H9 (cell line): ENCODE measurements around the gene CTPS1. TPM values are rescaled to one million over a fixed set of nuclear protein-coding genes. Genes with fewer than 3 reads are reported as not detected.

Experiments
- DNase-seq: peaks from one replicate; pipeline ENCODE4 v3.0.0-alpha.2; 2017
- H2AFZ ChIP-seq: one replicate; pipeline ENCODE4 v1.6.1; 2013; ENCODE audit warnings: mild to moderate bottlenecking, low read length, control low read depth, moderate library complexity
- H2AK5ac ChIP-seq: 2 replicates; pipeline ENCODE4 v1.6.1; 2013; ENCODE audit warnings: low read length, control low read depth, mixed read lengths; ENCODE audit not compliant: insufficient read length
- H2BK120ac ChIP-seq: one replicate; pipeline ENCODE4 v1.6.1; 2013; ENCODE audit warnings: low read depth, mild to moderate bottlenecking, low read length, control low read depth, inconsistent platforms; ENCODE audit not compliant: poor library complexity, severe bottlenecking
- H2BK12ac ChIP-seq: 2 replicates; pipeline ENCODE4 v1.6.1; 2013; ENCODE audit warnings: low read length, control low read depth, mixed read lengths, low read depth; ENCODE audit not compliant: insufficient read length
- H2BK15ac ChIP-seq: 2 replicates; pipeline ENCODE4 v1.6.1; 2013; ENCODE audit warnings: low read depth, low read length, control low read depth
- H2BK20ac ChIP-seq: one replicate; pipeline ENCODE4 v1.6.1; 2013; ENCODE audit warnings: low read depth, mild to moderate bottlenecking, low read length, control low read depth, inconsistent platforms; ENCODE audit not compliant: poor library complexity, severe bottlenecking
- H2BK5ac ChIP-seq: 2 replicates; pipeline ENCODE4 v1.6.1; 2013; ENCODE audit warnings: low read length, control low read depth, mixed read lengths; ENCODE audit not compliant: insufficient read length
- H3K14ac ChIP-seq: 2 replicates; pipeline ENCODE4 v1.6.1; 2013; ENCODE audit warnings: low read length, control low read depth; ENCODE audit not compliant: insufficient read depth
- H3K18ac ChIP-seq: 2 replicates; pipeline ENCODE4 v1.6.1; 2013; ENCODE audit warnings: low read depth, mild to moderate bottlenecking, mixed read lengths, low read length, control low read depth; ENCODE audit not compliant: insufficient read length
- H3K23ac ChIP-seq: 2 replicates; pipeline ENCODE4 v1.6.1; 2013; ENCODE audit warnings: low read length, control low read depth, mixed read lengths, low read depth; ENCODE audit not compliant: insufficient read length
- H3K23me2 ChIP-seq: 2 replicates; pipeline ENCODE4 v1.6.1; 2013; ENCODE audit warnings: low read depth, mild to moderate bottlenecking, mixed read lengths, low read length, control low read depth; ENCODE audit not compliant: insufficient read length, poor library complexity, severe bottlenecking
- H3K27ac ChIP-seq: 2 replicates; pipeline ENCODE4 v1.5.1; 2013; ENCODE audit warnings: low read length, control low read depth, mixed read lengths, low read depth; ENCODE audit not compliant: insufficient read length
- H3K27me3 ChIP-seq: 2 replicates; pipeline ENCODE4 v1.6.1; 2013; ENCODE audit warnings: low read length, control low read depth, inconsistent platforms; ENCODE audit not compliant: insufficient read depth
- H3K4ac ChIP-seq: 2 replicates; pipeline ENCODE4 v1.6.1; 2013; ENCODE audit warnings: low read depth, mild to moderate bottlenecking, control low read depth, inconsistent platforms, low read length, moderate library complexity
- H3K4me1 ChIP-seq: 2 replicates; pipeline ENCODE4 v1.6.1; 2013; ENCODE audit warnings: low read length, control low read depth, inconsistent platforms; ENCODE audit not compliant: insufficient read depth
- H3K4me2 ChIP-seq: 2 replicates; pipeline ENCODE4 v1.6.1; 2013; ENCODE audit warnings: low read length, control low read depth, mixed read lengths; ENCODE audit not compliant: insufficient read length, insufficient read depth
- H3K56ac ChIP-seq: 2 replicates; pipeline ENCODE4 v1.6.1; 2013; ENCODE audit warnings: low read depth, mild to moderate bottlenecking, mixed read lengths, low read length, control low read depth; ENCODE audit not compliant: insufficient read length
- H3K79me1 ChIP-seq: 2 replicates; pipeline ENCODE4 v1.6.1; 2013; ENCODE audit warnings: low read depth, mild to moderate bottlenecking, moderate library complexity, low read length, control low read depth, inconsistent platforms; ENCODE audit not compliant: insufficient read depth, poor library complexity, severe bottlenecking
- H3K79me2 ChIP-seq: 2 replicates; pipeline ENCODE4 v1.6.1; 2013; ENCODE audit warnings: low read length, control low read depth, inconsistent platforms; ENCODE audit not compliant: insufficient read depth
- H3K9ac ChIP-seq: 2 replicates; pipeline ENCODE4 v1.6.1; 2013; ENCODE audit warnings: low read length, control low read depth, mixed read lengths; ENCODE audit not compliant: insufficient read length; ENCODE audit errors: extremely low read depth
- H3K9me3 ChIP-seq: one replicate; pipeline ENCODE4 v1.6.1; 2013; ENCODE audit warnings: low read depth, low read length, inconsistent platforms; ENCODE audit not compliant: control insufficient read depth
- H3T11ph ChIP-seq: one replicate; pipeline ENCODE4 v1.6.1; 2013; ENCODE audit warnings: mild to moderate bottlenecking, low read length, control low read depth, inconsistent platforms
- H4K20me1 ChIP-seq: one replicate; pipeline ENCODE4 v1.6.1; 2013; ENCODE audit not compliant: control insufficient read depth, insufficient read length, insufficient read depth
- H4K5ac ChIP-seq: 2 replicates; pipeline ENCODE4 v1.6.1; 2013; ENCODE audit warnings: low read depth, mild to moderate bottlenecking, mixed read lengths, low read length, control low read depth; ENCODE audit not compliant: insufficient read length
- H4K8ac ChIP-seq: replicated peaks from 2 replicates; pipeline ENCODE4 v1.6.1; 2013; ENCODE audit warnings: low read length, control low read depth, mixed read lengths, low read depth; ENCODE audit not compliant: insufficient read length
- H4K91ac ChIP-seq: 2 replicates; pipeline ENCODE4 v1.6.1; 2013; ENCODE audit warnings: low read depth, mild to moderate bottlenecking, moderate library complexity, mixed read lengths, low read length, control low read depth; ENCODE audit not compliant: insufficient read length
- H3K27ac Mint-ChIP-seq, 3 experiments: 2 replicates in 2 of 3; 3 replicates in 1 of 3; pipeline ENCODE4 v1.8.0; 2020 to 2021; ENCODE audit warnings: mixed read lengths in 3 of 3, mild to moderate bottlenecking in 1 of 3, moderate library complexity in 1 of 3
- H3K27me3 Mint-ChIP-seq: 2 replicates; pipeline ENCODE4 v1.8.0; 2021; ENCODE audit warnings: low read depth, mild to moderate bottlenecking, moderate library complexity, mixed read lengths
- H3K36me3 Mint-ChIP-seq, 3 experiments: 2 replicates in 2 of 3; 3 replicates in 1 of 3; pipeline ENCODE4 v1.8.0; 2020 to 2021; ENCODE audit warnings: low read depth in 3 of 3, mixed read lengths in 3 of 3; ENCODE audit not compliant: insufficient read depth in 1 of 3
- H3K4me1 Mint-ChIP-seq, 2 experiments: 2 replicates each; pipeline ENCODE4 v1.8.0; 2020; ENCODE audit warnings: mixed read lengths in 2 of 2
- H3K4me3 Mint-ChIP-seq, 2 experiments: 2 replicates in 1 of 2; 3 replicates in 1 of 2; pipeline ENCODE4 v1.8.0; 2020 to 2021; ENCODE audit warnings: mild to moderate bottlenecking in 2 of 2, mixed read lengths in 2 of 2, moderate library complexity in 1 of 2
- H3K9me3 Mint-ChIP-seq, 2 experiments: 2 replicates in 1 of 2; 3 replicates in 1 of 2; pipeline ENCODE4 v1.8.0; 2020; ENCODE audit warnings: mild to moderate bottlenecking in 2 of 2, mixed read lengths in 2 of 2, moderate library complexity in 1 of 2
- WGBS: extraction: QIAGEN DNeasy Blood & Tissue Kit; methylation state at CpG from one replicate; pipeline ENCODE4 v1.1.7; 2013; ENCODE audit warnings: missing lambda C conversion rate, low lambda C conversion rate, mixed read lengths; ENCODE audit not compliant: insufficient read length; ENCODE audit errors: extremely low coverage; 5-methylcytosine and 5-hydroxymethylcytosine counted together
- total RNA-seq: library from RNA; stranded (reverse); gene quantifications from 2 replicates; pipeline ENCODE4 v1.2.1, GENCODE V29; 2021
- TF ChIP-seq, protein P1 (sequence below): fragments of 200-600 bp; sonication (generic); conservative IDR thresholded peaks from 3 replicates; pipeline ENCODE4 v1.8.0; 2021; ENCODE audit warnings: antibody characterized with exemption, mild to moderate bottlenecking

Gene CTPS1
- total RNA-seq, 1 experiment from 2014 or later = 105 TPM

DNA sequence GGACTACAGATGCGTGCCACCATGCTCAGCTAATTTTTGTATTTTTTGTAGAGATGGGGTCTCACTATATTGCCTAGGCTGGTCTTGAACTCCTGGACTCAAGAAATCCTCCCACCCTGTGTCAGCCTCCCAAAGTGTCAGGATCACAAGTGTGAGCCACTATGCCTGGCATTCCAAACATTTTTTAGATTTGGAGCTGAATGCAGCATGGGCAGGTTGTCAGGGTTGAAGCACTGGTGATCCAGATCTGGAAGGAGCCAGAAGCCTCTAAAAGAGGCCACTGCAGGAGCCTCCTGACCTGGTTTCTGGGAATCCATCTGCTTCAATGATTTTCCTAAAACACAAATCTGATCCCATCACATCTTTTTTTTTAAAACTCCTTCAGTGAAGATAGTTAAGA, 1.8 kb upstream of the CTPS1 start:
- H3K18ac ChIP-seq = no peak overlapping the region
- H3K9ac ChIP-seq = no peak overlapping the region
- no peak overlapping the region for H4K8ac ChIP-seq
- no peaks in the 10 kb centered on the region for H4K20me1 ChIP-seq
- no peak overlapping the region for H2BK120ac ChIP-seq
- H3K79me2 ChIP-seq = peaks cover 21% of the 10 kb centered on the region
- no CpG with 5 or more reads among the region's 1 CpG for WGBS
- no peak overlapping the region for H2BK5ac ChIP-seq
- no peak overlapping the region for H4K5ac ChIP-seq
- H3K14ac ChIP-seq = no peak overlapping the region
- no peak overlapping the region for H2AK5ac ChIP-seq
- H3K27me3 ChIP-seq = no peaks in the 10 kb centered on the region
- no peak overlapping the region for H3K4ac ChIP-seq
- Mint-ChIP-seq H3K36me3 (peaks cover 0 to 3% (median 0%) of the 10 kb centered on the region in 3 experiments; a peak in 2 of 7 replicates), H3K27me3 (no peaks in the 10 kb centered on the region), H3K9me3 (no peaks in the 10 kb centered on the region), H3K4me1 (peaks cover 18 to 24% of the 10 kb centered on the region in 2 experiments), H3K27ac (no peak overlapping the region), H3K4me3 (no peak overlapping the region)
- no peak overlapping the region for H3K23ac ChIP-seq
- no peaks in the 10 kb centered on the region for H3K9me3 ChIP-seq
- DNase-seq = no peak
- no peak overlapping the region for H4K91ac ChIP-seq
- H3K27ac ChIP-seq = no peak overlapping the region
- H2BK12ac ChIP-seq = no peak overlapping the region
- no peaks in the 10 kb centered on the region for H3K79me1 ChIP-seq
- no peak overlapping the region for H3T11ph ChIP-seq
- TF ChIP-seq, protein P1, sequence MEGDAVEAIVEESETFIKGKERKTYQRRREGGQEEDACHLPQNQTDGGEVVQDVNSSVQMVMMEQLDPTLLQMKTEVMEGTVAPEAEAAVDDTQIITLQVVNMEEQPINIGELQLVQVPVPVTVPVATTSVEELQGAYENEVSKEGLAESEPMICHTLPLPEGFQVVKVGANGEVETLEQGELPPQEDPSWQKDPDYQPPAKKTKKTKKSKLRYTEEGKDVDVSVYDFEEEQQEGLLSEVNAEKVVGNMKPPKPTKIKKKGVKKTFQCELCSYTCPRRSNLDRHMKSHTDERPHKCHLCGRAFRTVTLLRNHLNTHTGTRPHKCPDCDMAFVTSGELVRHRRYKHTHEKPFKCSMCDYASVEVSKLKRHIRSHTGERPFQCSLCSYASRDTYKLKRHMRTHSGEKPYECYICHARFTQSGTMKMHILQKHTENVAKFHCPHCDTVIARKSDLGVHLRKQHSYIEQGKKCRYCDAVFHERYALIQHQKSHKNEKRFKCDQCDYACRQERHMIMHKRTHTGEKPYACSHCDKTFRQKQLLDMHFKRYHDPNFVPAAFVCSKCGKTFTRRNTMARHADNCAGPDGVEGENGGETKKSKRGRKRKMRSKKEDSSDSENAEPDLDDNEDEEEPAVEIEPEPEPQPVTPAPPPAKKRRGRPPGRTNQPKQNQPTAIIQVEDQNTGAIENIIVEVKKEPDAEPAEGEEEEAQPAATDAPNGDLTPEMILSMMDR = no peak
- H2BK20ac ChIP-seq = no peak overlapping the region
- no peak overlapping the region for H3K4me2 ChIP-seq
- no peak overlapping the region for H3K56ac ChIP-seq
- H3K4me1 ChIP-seq = peaks cover 6% of the 10 kb centered on the region
- no peak overlapping the region for H2BK15ac ChIP-seq
- no peak overlapping the region for H2AFZ ChIP-seq
- peaks cover 7% of the 10 kb centered on the region for H3K23me2 ChIP-seq
